GM21390 (cell line): ENCODE data around the gene OR5AP2.
A peak's percentile ranks its signal among the peaks of the same experiment; 100 is the strongest.
"Not testable (repeated sequence)": the region's sequence is repeated elsewhere in the genome, so short reads cannot be mapped to it uniquely, and the experiment has no call there.

Source experiments
- ATAC-seq: cut with Tn5 transposase; IDR thresholded peaks from one replicate; pipeline ENCODE4 v1.9.1; 2021; ENCODE audit not compliant: unreplicated experiment

The OR5AP2 gene

GRCh38 chr11:56642339-56642738 is at the start of gene OR5AP2:
TSS of gene OR5AP2 (minus strand) at chr11:56642439. CDS start at chr11:56642439, 0 bp downstream.
- ATAC-seq: no peak

GRCh38 chr11:56691179-56691578 is 48.9 kb upstream of the OR5AP2 start:
- ATAC-seq: not testable (repeated sequence)

- no peak for ATAC-seq
Measured at GRCh38 chr11:56688554-56689100, 46.4 kb upstream of the OR5AP2 start.

GRCh38 chr11:56670984-56671383 is 28.7 kb upstream of the OR5AP2 start:
- no peak for ATAC-seq

GRCh38 chr11:56663386-56663785 is 21.1 kb upstream of the OR5AP2 start, which contains the start of gene OR5AR1:
TSS of gene OR5AR1 (plus strand) at chr11:56663686. CDS start at chr11:56663686, 0 bp downstream.
- ATAC-seq: no peak

GRCh38 chr11:56659755-56660154 is 17.5 kb upstream of the OR5AP2 start:
- ATAC-seq: no peak

- ATAC-seq: no peak
Measured at GRCh38 chr11:56637500-56637899, 4.7 kb downstream of the OR5AP2 start.

GRCh38 chr11:56636861-56637260 is 5.4 kb downstream of the OR5AP2 start:
- ATAC-seq: no peak

- no peak for ATAC-seq
Measured at GRCh38 chr11:56632329-56632728, 9.9 kb downstream of the OR5AP2 start.

- ATAC-seq: no peak
Measured at GRCh38 chr11:56625946-56626345, 16.3 kb downstream of the OR5AP2 start.

GRCh38 chr11:56624661-56625110 is 17.6 kb downstream of the OR5AP2 start:
- peak; percentile 84 for ATAC-seq

GRCh38 chr11:56611174-56611573 is 31.1 kb downstream of the OR5AP2 start:
- ATAC-seq: no peak

GRCh38 chr11:56592088-56592717 is 50.0 kb downstream of the OR5AP2 start:
- ATAC-seq: not testable (repeated sequence)
